Uterus (tissue), 4 donors: ENCODE results near the gene ZDHHC7. TPM values are rescaled to one million over a fixed set of nuclear protein-coding genes. Genes with fewer than 3 reads are reported as not detected.

ENCODE experiments used
- DNase-seq, 2 donors: peaks; one replicate each; pipeline ENCODE4 v3.0.0-alpha.2; 2019 to 2020
- H3K27ac ChIP-seq, 2 donors: fragments of 200-600 bp; sonication (generic); 1 replicate in 1 of 2; 2 replicates in 1 of 2; pipeline ENCODE4 v1.5.1; 2016 to 2018
- H3K27me3 ChIP-seq, 2 donors: fragments of 200-600 bp; sonication (generic); one replicate each; pipeline ENCODE4 v1.5.1; 2018 to 2019; ENCODE audit warnings: control low read depth in 1 of 2
- H3K36me3 ChIP-seq, 2 donors: fragments of 200-600 bp; sonication (generic); one replicate each; pipeline ENCODE4 v1.5.1; 2019; ENCODE audit warnings: control low read depth in 1 of 2
- H3K4me1 ChIP-seq, 2 donors: fragments of 200-600 bp; sonication (generic); one replicate each; pipeline ENCODE4 v1.5.1; 2018 to 2019; ENCODE audit warnings: control low read depth in 1 of 2
- H3K4me3 ChIP-seq, 2 donors: fragments of 200-600 bp; sonication (generic); 1 replicate in 1 of 2; 2 replicates in 1 of 2; pipeline ENCODE4 v1.5.1; 2018 to 2019; ENCODE audit warnings: mild to moderate bottlenecking in 1 of 2
- H3K9me3 ChIP-seq, 2 donors: fragments of 200-600 bp; sonication (generic); one replicate each; pipeline ENCODE4 v1.5.1; 2019; ENCODE audit warnings: control low read depth in 1 of 2
- POLR2A ChIP-seq, 2 donors: fragments of 450-650 bp; IDR thresholded peaks; one replicate each; pipeline ENCODE4 v1.6.1; 2016; ENCODE audit warnings: antibody characterized with exemption in 2 of 2, mild to moderate bottlenecking in 1 of 2, moderate library complexity in 1 of 2
- intact Hi-C: fragments of 100-400 bp; cut with DNase I; formaldehyde crosslinking; loops from one replicate; pipeline ENCODE4 v1.15.1; 2023; ENCODE audit warnings: low total_unique reads
- total RNA-seq, 4 donors: library from RNA; depleted of rRNA in 3 of 4; stranded (reverse); fragments of >200 nt in 3 of 4; gene quantifications; one replicate each; pipeline versions ENCODE4 v1.1.0 to v1.2.4, GENCODE V29; 2014 to 2023
- TF ChIP-seq, protein P1 (sequence below), 4 experiments: fragments of 200-600 bp in 2 of 4; fragments of 450-650 bp in 2 of 4; sonication (generic) in 2 of 4; IDR thresholded peaks; one replicate each; pipeline ENCODE4 v1.5.1; 2016 to 2019; ENCODE audit warnings: antibody characterized with exemption in 4 of 4, mild to moderate bottlenecking in 2 of 4, moderate library complexity in 1 of 4
- donor health status: DM: yes; HTN: yes; CAD: no.

Gene ZDHHC7
- total RNA-seq, 4 donors from 2014 or later, result 16.5 to 50.2 (median 39.1) TPM

DNA sequence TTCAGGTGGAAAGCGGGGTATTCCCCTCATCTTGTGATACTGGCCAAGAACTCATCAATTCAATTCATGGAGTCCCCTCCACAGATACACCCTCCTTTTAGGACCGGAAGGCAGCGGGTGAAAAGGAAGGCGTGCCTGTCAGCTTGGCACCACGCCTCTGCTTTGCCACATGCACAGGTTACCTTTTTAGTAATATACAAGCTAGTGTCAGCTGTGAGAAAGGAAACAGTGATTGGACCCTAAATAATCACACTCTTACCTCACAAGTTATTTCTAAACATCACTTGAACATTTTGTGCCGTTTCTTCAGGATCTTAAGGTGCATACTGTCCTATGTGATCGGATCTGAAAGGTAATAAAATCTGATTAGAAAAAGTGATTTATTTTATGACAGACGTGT, 15.7 kb downstream of the ZDHHC7 start:
- no peak for TF ChIP-seq POLR2A (IDR thresholded peaks at IDR 0.05)
- TF ChIP-seq, protein P1, sequence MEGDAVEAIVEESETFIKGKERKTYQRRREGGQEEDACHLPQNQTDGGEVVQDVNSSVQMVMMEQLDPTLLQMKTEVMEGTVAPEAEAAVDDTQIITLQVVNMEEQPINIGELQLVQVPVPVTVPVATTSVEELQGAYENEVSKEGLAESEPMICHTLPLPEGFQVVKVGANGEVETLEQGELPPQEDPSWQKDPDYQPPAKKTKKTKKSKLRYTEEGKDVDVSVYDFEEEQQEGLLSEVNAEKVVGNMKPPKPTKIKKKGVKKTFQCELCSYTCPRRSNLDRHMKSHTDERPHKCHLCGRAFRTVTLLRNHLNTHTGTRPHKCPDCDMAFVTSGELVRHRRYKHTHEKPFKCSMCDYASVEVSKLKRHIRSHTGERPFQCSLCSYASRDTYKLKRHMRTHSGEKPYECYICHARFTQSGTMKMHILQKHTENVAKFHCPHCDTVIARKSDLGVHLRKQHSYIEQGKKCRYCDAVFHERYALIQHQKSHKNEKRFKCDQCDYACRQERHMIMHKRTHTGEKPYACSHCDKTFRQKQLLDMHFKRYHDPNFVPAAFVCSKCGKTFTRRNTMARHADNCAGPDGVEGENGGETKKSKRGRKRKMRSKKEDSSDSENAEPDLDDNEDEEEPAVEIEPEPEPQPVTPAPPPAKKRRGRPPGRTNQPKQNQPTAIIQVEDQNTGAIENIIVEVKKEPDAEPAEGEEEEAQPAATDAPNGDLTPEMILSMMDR (IDR thresholded peaks at IDR 0.05), result no peak
- no peak for DNase-seq
- H3K27me3 ChIP-seq, result no peaks in the 10 kb centered on the region
- no peaks in the 10 kb centered on the region for H3K9me3 ChIP-seq
- peak overlapping the region; percentile 74 to 97 for H3K27ac ChIP-seq
- H3K4me1 ChIP-seq, result peaks cover 0 to 6% of the 10 kb centered on the region in 2 donors
- intact Hi-C loops, result no loop called here
- H3K36me3 ChIP-seq, result no peaks in the 10 kb centered on the region
- no peak overlapping the region for H3K4me3 ChIP-seq

DNA sequence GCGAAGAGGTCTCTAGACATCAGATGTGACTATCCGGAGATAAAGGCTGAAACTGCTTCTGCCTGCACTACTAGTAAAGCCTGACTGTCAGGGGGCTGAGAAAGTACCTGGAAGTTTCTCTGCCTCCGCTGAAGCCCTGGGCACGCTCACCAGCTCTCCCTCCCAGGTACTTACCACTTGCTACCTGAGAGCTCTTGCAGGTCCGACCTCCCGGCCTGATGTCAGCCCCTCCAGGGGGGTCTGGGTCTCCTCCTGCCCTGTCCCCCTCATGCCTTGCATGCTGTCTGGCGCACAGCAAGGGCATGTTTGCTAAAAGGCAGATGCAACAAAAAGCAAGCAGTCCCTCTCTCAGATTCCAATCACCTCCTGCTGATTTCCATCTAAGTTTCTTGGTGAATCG, 17.4 kb downstream of the ZDHHC7 start:
- TF ChIP-seq, protein P1 (IDR thresholded peaks at IDR 0.05), result no peak
- no peak for TF ChIP-seq POLR2A (IDR thresholded peaks at IDR 0.05)
- Histone ChIP-seq H3K36me3 (no peaks in the 10 kb centered on the region), H3K9me3 (no peaks in the 10 kb centered on the region), H3K4me3 (no peak overlapping the region), H3K4me1 (peaks cover 0 to 6% of the 10 kb centered on the region in 2 donors), H3K27ac (peak overlapping the region; percentile 74 to 97), H3K27me3 (no peaks in the 10 kb centered on the region)
- intact Hi-C loops, result no loop called here
- DNase-seq, result no peak

DNA sequence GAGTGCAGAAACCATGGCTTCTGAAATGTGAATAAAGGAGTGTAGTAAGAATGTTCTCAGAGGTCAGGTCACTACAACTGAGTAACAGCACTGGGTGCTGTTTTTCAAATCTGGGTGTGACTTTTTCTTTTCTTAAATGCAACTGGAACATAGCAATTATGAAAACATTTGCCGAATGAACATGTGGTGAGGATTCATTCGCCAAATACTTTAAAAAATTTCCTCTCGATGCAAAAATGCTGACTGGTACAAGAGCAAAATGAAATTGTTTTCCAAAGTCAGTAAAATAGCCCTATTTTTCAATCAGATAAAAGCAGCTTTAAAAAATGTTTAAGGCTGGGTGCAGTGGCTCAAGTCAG, 18.6 kb downstream of the ZDHHC7 start:
- Histone ChIP-seq H3K4me1 (peaks cover 0 to 6% of the 10 kb centered on the region in 2 donors), H3K4me3 (no peak overlapping the region), H3K27me3 (no peaks in the 10 kb centered on the region), H3K9me3 (no peaks in the 10 kb centered on the region), H3K27ac (peak overlapping the region; percentile 28 to 97), H3K36me3 (no peaks in the 10 kb centered on the region)
- TF ChIP-seq, protein P1 (IDR thresholded peaks at IDR 0.05), result no peak
- TF ChIP-seq POLR2A (IDR thresholded peaks at IDR 0.05), result no peak
- intact Hi-C loops, result no loop called here
- DNase-seq, result no peak

DNA sequence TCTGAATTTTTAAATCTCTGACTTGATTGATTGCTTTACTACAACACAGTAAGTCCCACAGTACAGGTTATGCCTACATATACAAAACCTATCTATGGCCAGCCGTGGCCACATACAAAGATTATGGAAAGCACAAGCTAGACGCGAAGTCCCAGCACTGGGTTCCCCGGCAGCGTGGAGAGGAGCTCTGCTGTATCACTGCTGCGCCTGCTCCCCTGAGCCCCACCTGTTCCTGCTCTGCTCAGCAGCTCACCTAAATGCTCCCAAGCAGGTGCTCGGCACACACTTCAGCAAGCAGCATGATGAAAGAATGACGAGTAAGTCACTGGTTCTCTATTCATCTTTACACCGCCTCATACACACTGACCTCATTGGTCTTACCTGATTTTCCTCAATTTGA, 20.6 kb downstream of the ZDHHC7 start:
- Histone ChIP-seq H3K4me3 (no peak overlapping the region), H3K27ac (no peak overlapping the region), H3K36me3 (no peaks in the 10 kb centered on the region), H3K4me1 (peaks cover 0 to 6% of the 10 kb centered on the region in 2 donors), H3K9me3 (no peaks in the 10 kb centered on the region), H3K27me3 (no peaks in the 10 kb centered on the region)
- no peak for DNase-seq
- intact Hi-C loops, result no loop called here
- TF ChIP-seq POLR2A (IDR thresholded peaks at IDR 0.05), result no peak
- TF ChIP-seq, protein P1 (IDR thresholded peaks at IDR 0.05), result no peak

DNA sequence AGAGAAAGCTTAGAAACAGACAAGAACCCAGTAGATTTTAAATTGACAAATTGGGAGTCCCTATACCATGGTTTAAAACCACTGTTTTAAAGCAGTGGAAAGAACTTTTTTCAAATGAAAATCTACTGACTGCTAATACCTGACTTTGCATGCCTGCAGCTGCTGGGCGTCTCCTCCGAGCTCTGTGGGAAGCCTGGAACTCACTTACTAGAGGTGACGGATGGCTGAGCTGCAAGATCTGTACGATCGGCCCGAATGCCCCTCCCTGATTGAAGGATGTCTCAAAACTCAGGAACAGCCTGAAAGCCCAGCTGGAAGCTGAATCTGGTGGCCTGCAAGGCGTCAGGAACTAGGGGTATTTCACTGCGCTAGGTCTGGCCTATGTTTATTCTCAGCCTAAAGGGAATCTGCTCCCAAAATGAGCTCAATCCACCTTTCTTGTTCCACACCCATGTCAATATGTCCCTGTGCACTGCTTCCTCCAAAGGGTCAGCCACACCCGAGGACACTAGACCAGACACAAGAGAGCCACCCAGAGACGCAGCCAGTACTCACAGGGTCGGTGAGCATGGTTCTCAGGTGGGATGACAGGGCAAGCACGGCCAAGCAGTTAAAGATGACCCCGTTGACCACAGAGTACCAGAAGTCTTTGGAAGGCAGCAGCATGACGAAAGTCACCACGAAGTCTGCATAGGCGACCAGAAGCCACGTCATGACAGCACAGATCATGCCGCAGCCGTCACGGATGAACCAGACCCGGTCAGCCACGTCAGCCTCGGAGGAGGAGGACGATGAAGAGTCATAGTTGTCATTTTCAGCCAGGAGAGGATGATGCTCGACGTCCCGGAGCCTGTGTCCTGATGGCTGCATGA, 21.4 kb downstream of the ZDHHC7 start:
- intact Hi-C loops, result no loop called here
- H3K9me3 ChIP-seq, result no peaks in the 10 kb centered on the region
- DNase-seq, result no peak
- H3K27me3 ChIP-seq, result no peaks in the 10 kb centered on the region
- no peaks in the 10 kb centered on the region for H3K36me3 ChIP-seq
- no peak for TF ChIP-seq POLR2A (IDR thresholded peaks at IDR 0.05)
- TF ChIP-seq, protein P1 (IDR thresholded peaks at IDR 0.05), result no peak
- no peak overlapping the region for H3K4me3 ChIP-seq
- no peak overlapping the region for H3K27ac ChIP-seq
- peaks cover 0 to 6% of the 10 kb centered on the region in 2 donors for H3K4me1 ChIP-seq
